AG04450 (cell line): ENCODE results near the gene JOSD1. TPM values are rescaled to one million over a fixed set of nuclear protein-coding genes. Genes with fewer than 3 reads are reported as not detected.

Experiments used
- CTCF ChIA-PET: fragments of 300-600, 350-600 bp; formaldehyde crosslinking; extraction: SDS; loops from one replicate; lab custom pipeline; 2022; ENCODE audit warnings: antibody characterized with exemption, inconsistent platforms; lab: Charles Lee
- POLR2A ChIA-PET: fragments of 350-600 bp; formaldehyde crosslinking; extraction: SDS; loops from one replicate; lab custom pipeline; 2021; ENCODE audit warnings: antibody characterized with exemption, inconsistent platforms; lab: Yijun Ruan, JAX
- DNase-seq: peaks from one replicate; pipeline ENCODE4 v3.0.0-alpha.2; 2011; ENCODE audit warnings: low read depth, low spot score
- H3K27ac ChIP-seq: one replicate; pipeline ENCODE4 v1.5.1; 2012; ENCODE audit warnings: low read depth, low read length, control low read depth
- H3K27me3 ChIP-seq: one replicate; pipeline ENCODE4 v1.6.0; 2012; ENCODE audit warnings: low read length; ENCODE audit not compliant: control insufficient read depth, insufficient read depth
- H3K4me3 ChIP-seq: 2 replicates; pipeline ENCODE4 v1.5.1; 2011; ENCODE audit warnings: mild to moderate bottlenecking, low read depth, low read length, control low read depth
- H3K9me3 ChIP-seq: 2 replicates; pipeline ENCODE4 v1.5.1; 2012; ENCODE audit warnings: low read length; ENCODE audit not compliant: control insufficient read depth, insufficient read depth
- CTCF ChIP-seq: IDR thresholded peaks from 2 replicates; pipeline ENCODE4 v1.5.1; 2011; ENCODE audit warnings: low read depth, low read length, control low read depth, inconsistent platforms
- polyA plus RNA-seq: library from polyadenylated mRNA; depleted of rRNA; stranded (reverse); fragments of >200 nt; gene quantifications from 2 replicates; pipeline ENCODE4 v1.2.3, GENCODE V29; 2011

The JOSD1 gene
- polyA plus RNA-seq, 1 experiment = 29.6 TPM

- TF ChIP-seq CTCF = no peak
- Histone ChIP-seq H3K4me3 (no peak overlapping the region), H3K27ac (peak overlapping the region; percentile 74), H3K9me3 (no peaks in the 10 kb centered on the region; the same call in 1 of the 2 replicates), H3K27me3 (no peaks in the 10 kb centered on the region)
- DNase-seq = peak; percentile 32
- ChIA-PET CTCF (interaction anchor here (1.1 to 2.9 kb wide), 4 partner anchors 9 to 35 kb away, joined by 3 to 19 read pairs (median 4); no protein-coding TSS in a partner anchor), POLR2A (interaction anchor here (0.9 to 1.3 kb wide), 2 partner anchors 15 to 28 kb away, joined by 3 to 4 read pairs; partner anchors contain the start of gene GTPBP1)
These were observed 33.1 kb upstream of the JOSD1 start for GRCh38 chr22:38733724-38734381.

DNA sequence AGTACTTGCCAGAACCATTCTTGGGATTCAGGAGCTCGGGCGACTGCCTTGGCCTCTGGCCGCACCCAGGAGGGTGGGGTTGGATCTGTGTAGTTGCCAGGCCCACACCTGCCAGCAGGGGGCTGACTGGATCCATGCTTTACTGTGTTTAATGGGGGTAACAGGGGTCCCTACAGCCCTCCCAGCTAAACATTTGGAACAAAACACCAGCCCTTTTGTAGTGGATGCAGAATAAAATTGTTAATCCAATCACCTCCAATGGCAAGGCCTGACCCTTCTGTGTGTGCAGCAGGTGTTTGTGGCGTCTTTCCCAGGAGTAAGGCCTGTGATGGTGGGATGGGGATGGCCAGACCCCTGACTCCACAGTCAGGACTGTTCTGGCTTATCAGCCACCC, 32.6 kb upstream of the JOSD1 start:
- POLR2A ChIA-PET = interaction anchor here (0.9 to 1.3 kb wide), 2 partner anchors 14 to 28 kb away, joined by 3 to 4 read pairs; partner anchors contain the start of gene GTPBP1
- CTCF ChIA-PET = interaction anchor here (0.9 to 2.9 kb wide), 5 partner anchors 9 to 36 kb away, joined by 3 to 19 read pairs (median 3); no protein-coding TSS in a partner anchor
- Histone ChIP-seq H3K9me3 (no peaks in the 10 kb centered on the region; the same call in 1 of the 2 replicates), H3K27me3 (no peaks in the 10 kb centered on the region), H3K27ac (peak overlapping the region; percentile 31), H3K4me3 (no peak overlapping the region)
- no peak for DNase-seq
- peak; percentile 76 for TF ChIP-seq CTCF

DNA sequence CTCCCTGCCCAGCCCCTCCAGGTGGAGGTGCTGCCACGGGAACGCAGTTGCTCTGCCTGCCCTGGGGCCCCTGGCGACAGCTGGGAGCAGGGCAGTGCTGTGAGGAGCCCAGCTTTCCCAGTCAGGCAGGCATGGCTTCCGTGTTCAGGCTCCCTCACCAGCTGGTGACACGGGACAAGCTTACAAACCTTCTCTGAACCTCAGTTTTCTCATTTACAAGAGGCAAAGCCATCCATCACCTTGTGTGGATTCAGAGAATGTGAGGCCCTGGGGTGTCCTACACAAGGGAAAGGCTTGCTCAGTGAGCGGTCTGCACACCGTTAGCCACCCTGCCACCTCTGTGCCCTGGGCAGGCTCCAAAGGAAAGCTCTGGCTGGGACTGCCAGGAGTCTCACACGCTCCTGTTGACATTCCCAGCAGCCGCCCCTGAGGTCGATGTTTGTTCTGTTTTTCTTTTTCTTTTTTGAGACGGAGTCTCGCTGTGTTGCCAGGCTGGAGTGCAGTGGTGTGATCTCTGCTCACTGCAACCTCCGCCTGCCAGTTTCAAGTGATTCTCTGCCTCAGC, 31.6 kb upstream of the JOSD1 start:
- CTCF ChIA-PET = interaction anchor here (0.9 to 1.3 kb wide), 2 partner anchors 11 to 13 kb away, joined by 3 to 4 read pairs; no protein-coding TSS in a partner anchor
- Histone ChIP-seq H3K27ac (peak overlapping the region; percentile 21), H3K4me3 (no peak overlapping the region), H3K27me3 (no peaks in the 10 kb centered on the region), H3K9me3 (no peaks in the 10 kb centered on the region; the same call in 1 of the 2 replicates)
- POLR2A ChIA-PET = interaction anchor here (0.5 to 0.7 kb wide), 2 partner anchors 28 to 29 kb away, joined by 3 to 5 read pairs; no protein-coding TSS in a partner anchor
- TF ChIP-seq CTCF = no peak
- no peak for DNase-seq

- no peaks in the 10 kb centered on the region; the same call in 1 of the 2 replicates for H3K9me3 ChIP-seq
- H3K27me3 ChIP-seq = no peaks in the 10 kb centered on the region
- no peak overlapping the region for H3K4me3 ChIP-seq
- DNase-seq = no peak
- H3K27ac ChIP-seq = no peak overlapping the region
- ChIA-PET POLR2A (interaction anchor here (0.7 kb wide), 2 partner anchors 9 to 30 kb away, joined by 3 to 5 read pairs; no protein-coding TSS in a partner anchor), CTCF (interaction anchor here (0.7 kb wide), 1 partner anchor 36 kb away, joined by 3 read pairs; no protein-coding TSS in a partner anchor)
- no peak for TF ChIP-seq CTCF
These were observed 31.0 kb upstream of the JOSD1 start for GRCh38 chr22:38731703-38732161.
